ENCODE data around the gene LILRA5. TPM values are rescaled to one million over a fixed set of nuclear protein-coding genes. Genes with fewer than 3 reads are reported as not detected.

Gene LILRA5
- total and polyA plus RNA-seq, 10 of the 15 experiments (the other 5 are each of a cell fraction or from before 2014, with no cell fraction given), result 0.05 to 1.2 (median 0.36) TPM; not detected in 4

GRCh38 chr19:54299126-54299498, 13.9 kb downstream of the LILRA5 start:
- ChIA-PET RAD21 (ENCODE audit: unreplicated experiment) (no interaction called here), SMC1A (ENCODE audit: uncharacterized antibody, unreplicated experiment) (no interaction called here), POLR2A (no interaction called here), CTCF (no interaction called here)
- FAIRE-seq (no peak), DNase-seq (ENCODE audit: low read depth, low spot score) (no peak), ATAC-seq (no peak)
- H3K4me1 ChIP-seq (ENCODE audit: control insufficient read depth, insufficient read depth, low read length), result no peaks in the 10 kb centered on the region
- H3K79me2 ChIP-seq (ENCODE audit: control insufficient read depth, insufficient read depth, low read length), result no peaks in the 10 kb centered on the region
- no peak overlapping the region for H2AFZ ChIP-seq (ENCODE audit: control insufficient read depth, low read depth, low read length)
- BruUV-seq (replicated peaks), result no TSS peak
- H3K27ac ChIP-seq (ENCODE audit: control insufficient read depth, insufficient read depth), result no peak overlapping the region
- H3K9me3 ChIP-seq (replicated peaks; ENCODE audit: control insufficient read depth, insufficient read depth, low read length), result no peaks in the 10 kb centered on the region
- H3K9ac ChIP-seq (ENCODE audit: control insufficient read depth, insufficient read depth, low read length), result no peak overlapping the region
- in situ Hi-C loops (cut with MboI), result loop anchor here (5.0 kb wide), 1 partner anchor 278 kb away; no protein-coding TSS in a partner anchor
- intact Hi-C loops (cut with micrococcal nuclease; ENCODE audit: unreplicated experiment), result no loop called here
- no peaks in the 10 kb centered on the region for H4K20me1 ChIP-seq (ENCODE audit: control insufficient read depth, insufficient read depth)
- H3K4me2 ChIP-seq (ENCODE audit: control insufficient read depth, insufficient read depth), result no peak overlapping the region
- H3K4me3 ChIP-seq, result no peak overlapping the region
- WGBS (ENCODE audit: insufficient coverage, insufficient replicate concordance, low lambda C conversion rate, missing lambda C conversion rate), result 16% methylated on average over 7 of the region's 7 CpGs
- peaks cover 0 to 4% of the 10 kb centered on the region in 2 experiments; a peak in 3 of 4 replicates for H3K27me3 ChIP-seq (replicated peaks in 1 of 2; ENCODE audit: control insufficient read depth in 2 of 2, insufficient read depth in 2 of 2, low read length in 1 of 2)
- TF ChIP-seq TCF7 (IDR thresholded peaks at IDR 0.05; ENCODE audit: borderline replicate concordance) (no peak), PAX8 (IDR thresholded peaks at IDR 0.05) (no peak), EZH2 (IDR thresholded peaks at IDR 0.05; ENCODE audit: borderline replicate concordance, control insufficient read depth, low read depth, low read length) (no peak), ZNF384 (IDR thresholded peaks at IDR 0.05; ENCODE audit: borderline replicate concordance, low read depth, low read length) (no peak), IKZF2 (IDR thresholded peaks at IDR 0.05) (no peak), MEF2A (IDR thresholded peaks at IDR 0.05; ENCODE audit: insufficient read depth, low read depth, low read length) (no peak), BACH1 (IDR thresholded peaks at IDR 0.05; ENCODE audit: borderline replicate concordance) (no peak), FOS (IDR thresholded peaks at IDR 0.05; ENCODE audit: borderline replicate concordance, extremely low read depth, insufficient read length) (no peak), NR2C2 (IDR thresholded peaks at IDR 0.05; ENCODE audit: borderline replicate concordance, control insufficient read depth, insufficient read length, low read depth) (no peak), ZBED1 (IDR thresholded peaks at IDR 0.05; ENCODE audit: borderline replicate concordance) (no peak), SIX5 (IDR thresholded peaks at IDR 0.05; ENCODE audit: low read depth, low read length, severe bottlenecking) (no peak), SP1 (IDR thresholded peaks at IDR 0.05; ENCODE audit: low read depth, low read length) (no peak), PRDM15 (CRISPR knock-in tag; IDR thresholded peaks at IDR 0.05) (no peak)
- no peaks in the 10 kb centered on the region for H3K36me3 ChIP-seq (ENCODE audit: control insufficient read depth in 2 of 2, insufficient read depth in 2 of 2, low read length in 1 of 2)
